Ishikawa (cell line): ENCODE results near the gene KRT7.

Source experiments
- CEBPB ChIP-seq: IDR thresholded peaks from 2 replicates; pipeline ENCODE4 v1.6.1; 2012
- CREB1 ChIP-seq: IDR thresholded peaks from 2 replicates; pipeline ENCODE4 v1.6.1; 2012; ENCODE audit warnings: low read depth
- EGR1 ChIP-seq: IDR thresholded peaks from 2 replicates; pipeline ENCODE4 v1.6.1; 2012
- EP300 ChIP-seq: IDR thresholded peaks from 2 replicates; pipeline ENCODE4 v1.6.1; 2012; ENCODE audit warnings: borderline replicate concordance
- FOXM1 ChIP-seq: IDR thresholded peaks from 2 replicates; pipeline ENCODE4 v1.6.1; 2012; ENCODE audit warnings: low read depth, borderline replicate concordance
- NFIC ChIP-seq: IDR thresholded peaks from 2 replicates; pipeline ENCODE4 v1.6.1; 2012
- RAD21 ChIP-seq: IDR thresholded peaks from 2 replicates; pipeline ENCODE4 v1.6.1; 2012; ENCODE audit warnings: low read depth
- TAF1 ChIP-seq: IDR thresholded peaks from 2 replicates; pipeline ENCODE4 v1.6.1; 2012; ENCODE audit warnings: low read depth, mild to moderate bottlenecking
- TCF12 ChIP-seq: IDR thresholded peaks from 2 replicates; pipeline ENCODE4 v1.6.1; 2012; ENCODE audit warnings: low read depth
- TEAD4 ChIP-seq: IDR thresholded peaks from 2 replicates; pipeline ENCODE4 v1.6.1; 2012
- YY1 ChIP-seq: IDR thresholded peaks from 2 replicates; pipeline ENCODE4 v1.6.1; 2012; ENCODE audit warnings: low read depth
- ZBTB7A ChIP-seq: IDR thresholded peaks from 2 replicates; pipeline ENCODE4 v1.6.1; 2012; ENCODE audit warnings: low read depth
- TF ChIP-seq, protein P1 (sequence below): IDR thresholded peaks from 2 replicates; pipeline ENCODE4 v1.6.1; 2012
- TF ChIP-seq, protein P2 (sequence below): IDR thresholded peaks from 2 replicates; pipeline ENCODE4 v1.6.1; 2012
- TF ChIP-seq, protein P3 (sequence below): IDR thresholded peaks from 2 replicates; pipeline ENCODE4 v1.6.1; 2012; ENCODE audit warnings: low read depth, mild to moderate bottlenecking

The KRT7 gene

DNA sequence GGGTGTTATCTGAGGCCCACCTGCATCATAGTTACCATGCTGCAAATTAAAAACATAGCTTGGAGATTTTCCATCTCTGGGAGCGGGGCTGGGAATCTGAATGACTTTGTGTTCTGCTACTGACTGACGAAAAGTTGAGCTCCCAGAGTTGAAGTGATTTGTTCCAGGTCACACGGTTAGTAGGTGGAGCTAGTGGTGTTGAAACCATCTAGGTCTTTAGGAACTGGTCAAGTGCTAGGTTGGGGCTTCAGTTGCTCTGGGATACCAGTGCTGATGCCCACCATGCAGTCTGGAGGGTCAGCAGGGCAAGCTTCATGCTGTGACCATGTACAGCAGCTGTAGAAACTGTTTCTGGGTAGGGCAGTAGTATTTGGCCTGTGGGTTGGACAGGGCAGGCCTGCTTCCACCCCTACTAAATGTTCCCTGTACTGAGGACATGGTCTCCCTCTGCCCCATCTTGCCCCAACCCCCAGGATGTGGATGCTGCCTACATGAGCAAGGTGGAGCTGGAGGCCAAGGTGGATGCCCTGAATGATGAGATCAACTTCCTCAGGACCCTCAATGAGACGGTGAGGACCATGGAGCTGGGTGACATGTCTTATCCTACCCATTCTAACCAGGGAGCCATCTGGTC is 5.3 kb downstream of the KRT7 start:
- TF ChIP-seq TCF12 = no peak
- TF ChIP-seq, protein P1, sequence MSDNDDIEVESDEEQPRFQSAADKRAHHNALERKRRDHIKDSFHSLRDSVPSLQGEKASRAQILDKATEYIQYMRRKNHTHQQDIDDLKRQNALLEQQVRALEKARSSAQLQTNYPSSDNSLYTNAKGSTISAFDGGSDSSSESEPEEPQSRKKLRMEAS = 0 out of 2 replicates have a peak, but pooled peaks have one; percentile 20

DNA sequence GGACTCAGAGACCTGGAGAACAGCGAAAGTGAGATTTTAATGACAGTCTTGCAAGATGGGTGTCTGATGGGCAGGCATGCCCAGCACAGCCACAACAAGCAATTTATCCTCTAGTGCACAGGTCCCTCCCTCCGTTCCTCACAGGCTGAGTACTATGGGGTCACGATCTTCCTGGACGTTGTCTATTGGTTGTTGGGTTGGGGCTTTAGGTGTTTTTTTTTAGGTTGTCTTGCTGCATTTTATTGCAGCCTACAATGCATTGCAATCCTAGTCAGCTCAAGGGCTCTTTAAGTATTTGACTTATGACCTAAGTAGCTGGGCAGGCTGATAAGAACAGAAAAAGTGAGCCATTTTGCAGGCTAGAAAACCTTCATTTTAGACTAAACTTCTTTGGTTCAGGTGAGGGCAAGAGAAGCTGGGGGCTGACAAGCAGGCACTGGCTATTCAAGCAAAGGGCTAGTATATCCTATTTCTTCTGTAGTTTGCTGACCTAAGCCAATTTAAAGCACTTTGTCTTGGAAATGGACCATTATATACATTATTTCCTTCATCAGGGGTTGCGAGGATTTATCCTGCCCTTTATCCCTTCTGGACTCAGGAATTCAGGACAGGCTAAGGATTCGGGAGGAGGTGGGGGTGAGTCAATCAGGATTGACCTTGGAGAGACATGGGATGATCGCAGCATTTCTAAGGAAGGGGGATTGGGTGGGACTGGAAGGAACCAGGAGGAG is 6.0 kb downstream of the KRT7 start:
- TF ChIP-seq, protein P2, sequence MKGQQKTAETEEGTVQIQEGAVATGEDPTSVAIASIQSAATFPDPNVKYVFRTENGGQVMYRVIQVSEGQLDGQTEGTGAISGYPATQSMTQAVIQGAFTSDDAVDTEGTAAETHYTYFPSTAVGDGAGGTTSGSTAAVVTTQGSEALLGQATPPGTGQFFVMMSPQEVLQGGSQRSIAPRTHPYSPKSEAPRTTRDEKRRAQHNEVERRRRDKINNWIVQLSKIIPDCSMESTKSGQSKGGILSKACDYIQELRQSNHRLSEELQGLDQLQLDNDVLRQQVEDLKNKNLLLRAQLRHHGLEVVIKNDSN = no peak
- TF ChIP-seq TEAD4 (no peak), NFIC (no peak), ZBTB7A (no peak), CREB1 (no peak), TCF12 (no peak), TAF1 (no peak), EP300 (no peak), CEBPB (no peak), YY1 (no peak; the same call in 1 of the 2 replicates), FOXM1 (no peak), EGR1 (no peak), RAD21 (no peak)
- TF ChIP-seq, protein P3, sequence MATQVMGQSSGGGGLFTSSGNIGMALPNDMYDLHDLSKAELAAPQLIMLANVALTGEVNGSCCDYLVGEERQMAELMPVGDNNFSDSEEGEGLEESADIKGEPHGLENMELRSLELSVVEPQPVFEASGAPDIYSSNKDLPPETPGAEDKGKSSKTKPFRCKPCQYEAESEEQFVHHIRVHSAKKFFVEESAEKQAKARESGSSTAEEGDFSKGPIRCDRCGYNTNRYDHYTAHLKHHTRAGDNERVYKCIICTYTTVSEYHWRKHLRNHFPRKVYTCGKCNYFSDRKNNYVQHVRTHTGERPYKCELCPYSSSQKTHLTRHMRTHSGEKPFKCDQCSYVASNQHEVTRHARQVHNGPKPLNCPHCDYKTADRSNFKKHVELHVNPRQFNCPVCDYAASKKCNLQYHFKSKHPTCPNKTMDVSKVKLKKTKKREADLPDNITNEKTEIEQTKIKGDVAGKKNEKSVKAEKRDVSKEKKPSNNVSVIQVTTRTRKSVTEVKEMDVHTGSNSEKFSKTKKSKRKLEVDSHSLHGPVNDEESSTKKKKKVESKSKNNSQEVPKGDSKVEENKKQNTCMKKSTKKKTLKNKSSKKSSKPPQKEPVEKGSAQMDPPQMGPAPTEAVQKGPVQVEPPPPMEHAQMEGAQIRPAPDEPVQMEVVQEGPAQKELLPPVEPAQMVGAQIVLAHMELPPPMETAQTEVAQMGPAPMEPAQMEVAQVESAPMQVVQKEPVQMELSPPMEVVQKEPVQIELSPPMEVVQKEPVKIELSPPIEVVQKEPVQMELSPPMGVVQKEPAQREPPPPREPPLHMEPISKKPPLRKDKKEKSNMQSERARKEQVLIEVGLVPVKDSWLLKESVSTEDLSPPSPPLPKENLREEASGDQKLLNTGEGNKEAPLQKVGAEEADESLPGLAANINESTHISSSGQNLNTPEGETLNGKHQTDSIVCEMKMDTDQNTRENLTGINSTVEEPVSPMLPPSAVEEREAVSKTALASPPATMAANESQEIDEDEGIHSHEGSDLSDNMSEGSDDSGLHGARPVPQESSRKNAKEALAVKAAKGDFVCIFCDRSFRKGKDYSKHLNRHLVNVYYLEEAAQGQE = no peak
- TF ChIP-seq, protein P1 = no peak

DNA sequence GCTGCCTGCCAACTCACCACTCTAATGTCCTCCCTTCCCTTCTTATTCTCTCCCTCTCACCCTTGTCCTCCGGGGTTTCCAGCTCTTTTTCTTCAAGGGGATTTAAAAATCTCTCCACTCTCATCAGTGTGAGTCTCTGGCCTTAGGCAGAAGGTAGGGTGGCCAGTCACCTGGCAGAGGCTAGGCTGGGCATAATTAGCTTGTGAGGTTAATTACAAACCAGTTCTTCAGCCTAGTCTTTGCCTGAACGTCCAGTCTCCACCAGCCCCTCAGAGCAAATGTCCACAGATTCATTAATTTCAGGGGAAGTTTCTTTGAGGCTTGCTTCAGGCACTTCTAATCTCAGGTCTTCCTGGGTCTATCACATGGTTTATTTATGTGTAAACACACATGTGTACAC is 6.7 kb downstream of the KRT7 start:
- no peak for TF ChIP-seq RAD21
- no peak for TF ChIP-seq ZBTB7A
- TF ChIP-seq NFIC = no peak
- TF ChIP-seq TCF12 = no peak
- no peak for TF ChIP-seq EP300
- TF ChIP-seq EGR1 = no peak
- no peak for TF ChIP-seq FOXM1
- TF ChIP-seq, protein P3 = no peak
- TF ChIP-seq, protein P2 = no peak
- TF ChIP-seq YY1 = no peak
- no peak for TF ChIP-seq TAF1
- TF ChIP-seq CREB1 = no peak
- no peak for TF ChIP-seq TEAD4
- TF ChIP-seq, protein P1 = no peak

DNA sequence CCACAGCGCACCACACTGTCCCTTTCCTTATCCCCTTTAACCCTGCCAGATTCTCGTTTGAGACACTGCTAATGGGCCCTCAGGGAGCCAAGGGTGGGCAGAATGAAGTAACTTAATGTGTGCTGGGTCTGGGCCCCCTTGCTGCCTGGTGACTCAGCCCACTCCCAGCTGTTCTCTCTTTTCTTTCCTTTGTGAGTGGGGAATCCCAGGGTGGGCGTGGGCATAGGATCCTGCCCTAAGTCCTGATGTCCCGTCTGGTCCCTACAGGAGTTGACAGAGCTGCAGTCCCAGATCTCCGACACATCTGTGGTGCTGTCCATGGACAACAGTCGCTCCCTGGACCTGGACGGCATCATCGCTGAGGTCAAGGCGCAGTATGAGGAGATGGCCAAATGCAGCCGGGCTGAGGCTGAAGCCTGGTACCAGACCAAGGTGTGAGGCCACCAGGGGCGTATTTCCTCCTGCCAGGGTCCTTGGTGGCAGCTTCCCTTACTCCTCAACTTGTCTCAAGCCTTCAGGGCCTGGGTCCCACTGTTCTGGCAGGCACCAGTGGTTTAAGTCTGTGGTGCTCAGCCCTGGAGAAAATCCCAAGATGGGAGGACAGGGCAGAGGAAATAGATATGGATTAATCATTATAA is 8.3 kb downstream of the KRT7 start:
- TF ChIP-seq EP300 = no peak

DNA sequence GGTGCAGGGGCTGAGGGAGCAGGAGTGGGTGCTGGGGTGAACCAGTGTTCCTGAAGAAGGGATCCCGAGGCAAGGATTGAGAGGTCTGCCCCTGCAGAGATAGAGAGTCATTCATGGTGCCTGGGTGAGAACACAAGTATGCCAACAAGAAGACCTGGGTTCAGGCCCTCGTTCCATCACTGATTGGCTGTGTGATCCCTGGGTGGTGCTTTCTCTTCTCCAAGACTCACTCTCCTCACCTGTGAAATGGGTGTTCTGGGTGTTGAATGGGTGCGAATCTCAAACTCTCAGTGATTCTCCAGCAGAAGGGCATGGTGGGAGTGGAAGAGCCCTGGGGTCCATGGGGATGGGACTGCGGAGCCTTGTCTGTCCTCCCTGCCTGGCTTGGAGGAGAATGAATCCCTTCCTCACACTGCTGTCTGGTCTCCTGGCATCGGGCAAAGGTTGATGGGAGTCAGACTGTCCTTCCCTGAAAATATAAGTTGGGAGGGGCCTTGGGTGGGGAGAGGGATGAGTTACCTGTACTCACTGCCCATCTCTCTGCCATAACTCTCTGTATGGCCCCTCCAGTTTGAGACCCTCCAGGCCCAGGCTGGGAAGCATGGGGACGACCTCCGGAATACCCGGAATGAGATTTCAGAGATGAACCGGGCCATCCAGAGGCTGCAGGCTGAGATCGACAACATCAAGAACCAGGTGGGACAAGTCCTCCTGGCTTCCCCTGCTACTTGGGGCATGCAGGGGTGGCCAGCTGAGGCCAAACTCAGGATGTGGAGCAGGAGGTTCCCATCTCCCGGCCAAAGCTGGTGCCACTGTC is 9.6 kb downstream of the KRT7 start:
- TF ChIP-seq, protein P3 = no peak
- TF ChIP-seq NFIC (no peak), TEAD4 (no peak)
- TF ChIP-seq, protein P2 = no peak
